HCT116 (cell line): ENCODE measurements around the gene FBXO11.

ENCODE experiments used
- CBX3 ChIP-seq: IDR thresholded peaks from 2 replicates; pipeline ENCODE4 v1.6.1; 2012; ENCODE audit warnings: low read depth
- CEBPB ChIP-seq: IDR thresholded peaks from 2 replicates; pipeline ENCODE4 v1.6.1; 2012; ENCODE audit warnings: low read depth
- EGR1 ChIP-seq: IDR thresholded peaks from 2 replicates; pipeline ENCODE4 v1.6.1; 2012; ENCODE audit warnings: low read depth
- ELF1 ChIP-seq: IDR thresholded peaks from 2 replicates; pipeline ENCODE4 v1.6.1; 2012; ENCODE audit warnings: low read depth, borderline replicate concordance
- EZH2 ChIP-seq: fragments of 200-600 bp; sonication (generic); IDR thresholded peaks from 2 replicates; pipeline ENCODE4 v1.6.1; 2017; ENCODE audit warnings: antibody characterized with exemption, mixed run types
- JUND ChIP-seq: IDR thresholded peaks from 2 replicates; pipeline ENCODE4 v1.6.1; 2012
- POLR2A ChIP-seq: IDR thresholded peaks from 2 replicates; pipeline ENCODE4 v1.7.0; 2011; ENCODE audit warnings: borderline replicate concordance; ENCODE audit not compliant: insufficient read depth, insufficient read length; ENCODE audit errors: extremely low read depth
- POLR2AphosphoS5 ChIP-seq: IDR thresholded peaks from 2 replicates; pipeline ENCODE4 v1.6.1; 2011; ENCODE audit warnings: mild to moderate bottlenecking, low read depth, low read length, moderate library complexity
- RAD21 ChIP-seq: IDR thresholded peaks from 2 replicates; pipeline ENCODE4 v1.6.1; 2012; ENCODE audit warnings: low read depth, mild to moderate bottlenecking
- SIN3A ChIP-seq: IDR thresholded peaks from 2 replicates; pipeline ENCODE4 v1.6.1; 2012; ENCODE audit warnings: low read depth
- SRF ChIP-seq: IDR thresholded peaks from 2 replicates; pipeline ENCODE4 v1.6.1; 2012; ENCODE audit warnings: low read depth
- YY1 ChIP-seq: IDR thresholded peaks from 2 replicates; pipeline ENCODE4 v1.6.1; 2011; ENCODE audit warnings: low read length, low read depth, moderate library complexity, mild to moderate bottlenecking; ENCODE audit not compliant: insufficient replicate concordance; ENCODE audit errors: extremely low read depth
- TF ChIP-seq, protein P1 (sequence below), 3 experiments: fragments of 200-600 bp in 1 of 3; sonication (generic) in 1 of 3; IDR thresholded peaks in 2 of 3; conservative IDR thresholded peaks in 1 of 3; 2 replicates each; pipeline ENCODE4 v1.5.1; 2012 to 2017; ENCODE audit warnings: low read depth in 2 of 3, low read length in 2 of 3, antibody characterized with exemption in 1 of 3, borderline replicate concordance in 1 of 3, control low read depth in 1 of 3, mild to moderate bottlenecking in 1 of 3, mixed read lengths in 1 of 3, mixed run types in 1 of 3, moderate library complexity in 1 of 3; ENCODE audit not compliant: insufficient read depth in 1 of 3
- TF ChIP-seq, protein P2 (sequence below): IDR thresholded peaks from 2 replicates; pipeline ENCODE4 v1.6.1; 2012

DNA sequence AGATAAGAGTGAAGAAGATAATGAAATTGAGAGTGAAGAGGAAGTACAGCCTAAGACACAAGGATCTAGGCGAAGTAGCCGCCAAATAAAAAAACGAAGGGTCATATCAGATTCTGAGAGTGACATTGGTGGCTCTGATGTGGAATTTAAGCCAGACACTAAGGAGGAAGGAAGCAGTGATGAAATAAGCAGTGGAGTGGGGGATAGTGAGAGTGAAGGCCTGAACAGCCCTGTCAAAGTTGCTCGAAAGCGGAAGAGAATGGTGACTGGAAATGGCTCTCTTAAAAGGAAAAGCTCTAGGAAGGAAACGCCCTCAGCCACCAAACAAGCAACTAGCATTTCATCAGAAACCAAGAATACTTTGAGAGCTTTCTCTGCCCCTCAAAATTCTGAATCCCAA, 107.7 kb downstream of the FBXO11 start:
- TF ChIP-seq, protein P1, sequence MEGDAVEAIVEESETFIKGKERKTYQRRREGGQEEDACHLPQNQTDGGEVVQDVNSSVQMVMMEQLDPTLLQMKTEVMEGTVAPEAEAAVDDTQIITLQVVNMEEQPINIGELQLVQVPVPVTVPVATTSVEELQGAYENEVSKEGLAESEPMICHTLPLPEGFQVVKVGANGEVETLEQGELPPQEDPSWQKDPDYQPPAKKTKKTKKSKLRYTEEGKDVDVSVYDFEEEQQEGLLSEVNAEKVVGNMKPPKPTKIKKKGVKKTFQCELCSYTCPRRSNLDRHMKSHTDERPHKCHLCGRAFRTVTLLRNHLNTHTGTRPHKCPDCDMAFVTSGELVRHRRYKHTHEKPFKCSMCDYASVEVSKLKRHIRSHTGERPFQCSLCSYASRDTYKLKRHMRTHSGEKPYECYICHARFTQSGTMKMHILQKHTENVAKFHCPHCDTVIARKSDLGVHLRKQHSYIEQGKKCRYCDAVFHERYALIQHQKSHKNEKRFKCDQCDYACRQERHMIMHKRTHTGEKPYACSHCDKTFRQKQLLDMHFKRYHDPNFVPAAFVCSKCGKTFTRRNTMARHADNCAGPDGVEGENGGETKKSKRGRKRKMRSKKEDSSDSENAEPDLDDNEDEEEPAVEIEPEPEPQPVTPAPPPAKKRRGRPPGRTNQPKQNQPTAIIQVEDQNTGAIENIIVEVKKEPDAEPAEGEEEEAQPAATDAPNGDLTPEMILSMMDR (IDR thresholded peaks at IDR 0.05 in 2 of 3, conservative IDR thresholded peaks at IDR 0.05 in 1 of 3; ENCODE audit: borderline replicate concordance in 1 of 3, insufficient read depth in 1 of 3, low read depth in 2 of 3, low read length in 2 of 3): no peak
- TF ChIP-seq SIN3A (no peak), POLR2A (no peak), ELF1 (no peak), SRF (no peak), YY1 (no peak), EZH2 (no peak), JUND (no peak), RAD21 (no peak), POLR2AphosphoS5 (no peak), CEBPB (no peak), EGR1 (no peak), CBX3 (no peak)
- TF ChIP-seq, protein P2, sequence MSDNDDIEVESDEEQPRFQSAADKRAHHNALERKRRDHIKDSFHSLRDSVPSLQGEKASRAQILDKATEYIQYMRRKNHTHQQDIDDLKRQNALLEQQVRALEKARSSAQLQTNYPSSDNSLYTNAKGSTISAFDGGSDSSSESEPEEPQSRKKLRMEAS: no peak
